HepG2 (cell line): ENCODE measurements around the gene PDZK1.

Source experiments
- GTF2F1 ChIP-seq: fragments of 150-350 bp; IDR thresholded peaks from 2 replicates; pipeline ENCODE4 v1.6.1; 2014; ENCODE audit warnings: low read length
- POLR2A ChIP-seq, 2 experiments: IDR thresholded peaks; 2 replicates each; pipeline ENCODE4 v1.6.1; 2011; ENCODE audit warnings: low read depth in 2 of 2, low read length in 2 of 2, mild to moderate bottlenecking in 1 of 2, moderate library complexity in 1 of 2; ENCODE audit not compliant: insufficient read depth in 1 of 2
- RXRA ChIP-seq: sonication (generic); formaldehyde crosslinking; IDR thresholded peaks from 2 replicates; pipeline ENCODE4 v1.5.1; 2020; ENCODE audit warnings: missing genetic modification reagents
- ZNF121 ChIP-seq: sonication (generic); formaldehyde crosslinking; IDR thresholded peaks from 2 replicates; pipeline ENCODE4 v1.5.0; 2020; ENCODE audit warnings: mild to moderate bottlenecking, missing genetic modification reagents

GRCh38 chr1:145702826-145703225 lies 4.3 kb downstream of the PDZK1 start:
- TF ChIP-seq ZNF121 (CRISPR knock-in tag) (peak; percentile 50), RXRA (CRISPR knock-in tag) (no peak), POLR2A (IDR thresholded peaks at IDR 0.05; ENCODE audit: insufficient read depth in 1 of 2, low read depth in 2 of 2, low read length in 2 of 2) (no peak), GTF2F1 (no peak)
